Sigmoid colon (tissue), 7 donors: ENCODE results near the gene REXO5. TPM values are rescaled to one million over a fixed set of nuclear protein-coding genes. Genes with fewer than 3 reads are reported as not detected.

Source experiments
- DNase-seq: peaks from one replicate; pipeline ENCODE4 v3.0.0-alpha.2; 2019
- H3K27ac ChIP-seq, 4 donors: fragments of 200-600 bp; sonication (generic); one replicate each; pipeline ENCODE4 v1.5.1; 2016 to 2019; ENCODE audit warnings: mild to moderate bottlenecking in 1 of 4
- H3K27me3 ChIP-seq, 3 donors: fragments of 200-600 bp; sonication (generic); one replicate each; pipeline ENCODE4 v1.5.1; 2019; ENCODE audit warnings: mild to moderate bottlenecking in 1 of 3
- H3K36me3 ChIP-seq, 4 donors: fragments of 200-600 bp; sonication (generic); one replicate each; pipeline ENCODE4 v1.5.1; 2016 to 2019
- H3K4me1 ChIP-seq, 4 donors: fragments of 200-600 bp; sonication (generic); one replicate each; pipeline ENCODE4 v1.5.1; 2017 to 2019
- H3K4me3 ChIP-seq, 4 donors: fragments of 200-600 bp; sonication (generic); one replicate each; pipeline ENCODE4 v1.5.1; 2017 to 2019; ENCODE audit warnings: mild to moderate bottlenecking in 2 of 4, moderate library complexity in 1 of 4
- H3K9me3 ChIP-seq, 4 donors: fragments of 200-600 bp in 3 of 4; sonication (generic) in 3 of 4; one replicate each; pipeline versions ENCODE4 v1.5.1 to v1.6.1; 2013 to 2019
- CTCF ChIP-seq, 4 experiments: fragments of 450-650 bp in 3 of 4; fragments of 200-600 bp in 1 of 4; IDR thresholded peaks; one replicate each; pipeline ENCODE4 v1.5.1; 2016 to 2019; ENCODE audit warnings: antibody characterized with exemption in 4 of 4, mild to moderate bottlenecking in 3 of 4, moderate library complexity in 2 of 4
- EP300 ChIP-seq, 4 donors: sonication (generic); formaldehyde crosslinking; IDR thresholded peaks; one replicate each; pipeline ENCODE4 v1.6.1; 2017; ENCODE audit warnings: antibody characterized with exemption in 4 of 4
- POLR2A ChIP-seq, 2 donors: fragments of 450-650 bp; IDR thresholded peaks; one replicate each; pipeline ENCODE4 v1.6.1; 2016; ENCODE audit warnings: antibody characterized with exemption in 2 of 2, mild to moderate bottlenecking in 2 of 2, moderate library complexity in 2 of 2
- POLR2AphosphoS5 ChIP-seq, 4 donors: sonication (generic); formaldehyde crosslinking; IDR thresholded peaks; one replicate each; pipeline ENCODE4 v1.6.1; 2017; ENCODE audit warnings: antibody characterized with exemption in 4 of 4
- WGBS, 2 donors: extraction: QIAGEN DNeasy Blood & Tissue Kit; methylation state at CpG; one replicate each; pipeline ENCODE4 v1.1.7; 2013; 5-methylcytosine and 5-hydroxymethylcytosine counted together
- intact Hi-C: fragments of 100-400 bp; cut with DNase I; formaldehyde crosslinking; loops from one replicate; pipeline ENCODE4 v1.15.1; 2023
- polyA plus RNA-seq, 3 donors: library from polyadenylated mRNA; stranded (reverse); fragments of 200-250 nt; gene quantifications; one replicate each; pipeline ENCODE4 v1.2.3, GENCODE V29; 2013
- total RNA-seq, 4 donors: library from RNA; depleted of rRNA; stranded (reverse); fragments of >200 nt; gene quantifications; one replicate each; pipeline ENCODE4 v1.1.0, GENCODE V29; 2016
- donor health status: healthy with polysubstance abuse.
- donor health status: Bipolar disorder and iron deficiency.
- donor health status: healthy.

REXO5 gene
- total and polyA plus RNA-seq, 7 donors = 1.2 to 7.5 (median 2.9) TPM

- intact Hi-C loops = loop anchor here (5.0 kb wide), 1 partner anchor 657 kb away; no protein-coding TSS in a partner anchor
- Histone ChIP-seq H3K36me3 (peaks cover 0 to 18% (median 6%) of the 10 kb centered on the region in 4 donors), H3K9me3 (no peaks in the 10 kb centered on the region), H3K27ac (peak overlapping the region; percentile 74 to 82 (median 75)), H3K4me1 (peaks cover 0 to 80% (median 72%) of the 10 kb centered on the region in 4 donors), H3K27me3 (no peaks in the 10 kb centered on the region), H3K4me3 (no peak overlapping the region)
- TF ChIP-seq EP300 (IDR thresholded peaks at IDR 0.05) = no peak
- TF ChIP-seq POLR2AphosphoS5 (IDR thresholded peaks at IDR 0.05) = peak in 2 of 4 donors; percentile 52 to 58
- WGBS, 2 donors = 78 to 82% methylated on average over 6 of the region's 6 CpGs
- DNase-seq = no peak
These were observed 59.2 kb downstream of the REXO5 start for GRCh38 chr16:20865420-20866131.

GRCh38 chr16:20866145-20866772 lies 59.9 kb downstream of the REXO5 start:
- Histone ChIP-seq H3K4me3 (no peak overlapping the region), H3K27me3 (no peaks in the 10 kb centered on the region), H3K27ac (peak overlapping the region; percentile 74 to 82 (median 75)), H3K36me3 (peaks cover 0 to 11% (median 3%) of the 10 kb centered on the region in 4 donors), H3K9me3 (no peaks in the 10 kb centered on the region), H3K4me1 (peaks cover 0 to 83% (median 75%) of the 10 kb centered on the region in 4 donors)
- intact Hi-C loops = loop anchor here (5.0 kb wide), 1 partner anchor 656 kb away; no protein-coding TSS in a partner anchor
- DNase-seq = peak; percentile 73
- peak in 1 of 4 donors; percentile 53 for TF ChIP-seq POLR2AphosphoS5 (IDR thresholded peaks at IDR 0.05)
- no peak for TF ChIP-seq CTCF (IDR thresholded peaks at IDR 0.05)
- 81 to 87% methylated on average over 6 of the region's 6 CpGs for WGBS, 2 donors

- Histone ChIP-seq H3K4me1 (peaks cover 0 to 84% (median 76%) of the 10 kb centered on the region in 4 donors), H3K36me3 (peaks cover 0 to 5% (median 3%) of the 10 kb centered on the region in 4 donors), H3K9me3 (no peaks in the 10 kb centered on the region), H3K27me3 (no peaks in the 10 kb centered on the region), H3K4me3 (no peak overlapping the region), H3K27ac (peak overlapping the region; percentile 74 to 82 (median 75))
- TF ChIP-seq POLR2AphosphoS5 (IDR thresholded peaks at IDR 0.05) (no peak), EP300 (IDR thresholded peaks at IDR 0.05) (no peak), CTCF (IDR thresholded peaks at IDR 0.05) (no peak), POLR2A (IDR thresholded peaks at IDR 0.05) (no peak)
- intact Hi-C loops = loop anchor here (5.0 kb wide), 1 partner anchor 656 kb away; no protein-coding TSS in a partner anchor
- WGBS, 2 donors = 87 to 92% methylated on average over 3 of the region's 3 CpGs
- no peak for DNase-seq
These were observed 60.5 kb downstream of the REXO5 start for GRCh38 chr16:20866801-20867200.

- Histone ChIP-seq H3K4me3 (no peak overlapping the region), H3K36me3 (no peaks in the 10 kb centered on the region), H3K4me1 (peaks cover 0 to 91% (median 82%) of the 10 kb centered on the region in 4 donors), H3K27me3 (no peaks in the 10 kb centered on the region), H3K27ac (peak overlapping the region; percentile 74 to 82 (median 75)), H3K9me3 (no peaks in the 10 kb centered on the region)
- TF ChIP-seq EP300 (IDR thresholded peaks at IDR 0.05) (no peak), CTCF (IDR thresholded peaks at IDR 0.05) (no peak), POLR2AphosphoS5 (IDR thresholded peaks at IDR 0.05) (no peak), POLR2A (IDR thresholded peaks at IDR 0.05) (no peak)
- no peak for DNase-seq
- intact Hi-C loops = loop anchor here (5.0 kb wide), 1 partner anchor 655 kb away; no protein-coding TSS in a partner anchor
- 89 to 91% methylated on average over 2 of the region's 2 CpGs for whole genome bisulfite sequencing, 2 donors
These were observed 61.3 kb downstream of the REXO5 start for GRCh38 chr16:20867585-20867984.

GRCh38 chr16:20868890-20869289 lies 62.6 kb downstream of the REXO5 start:
- WGBS, 2 donors = 10 to 53% methylated on average over 3 of the region's 3 CpGs
- Histone ChIP-seq H3K27ac (peak overlapping the region; percentile 74 to 82 (median 75)), H3K27me3 (no peaks in the 10 kb centered on the region), H3K9me3 (no peaks in the 10 kb centered on the region), H3K4me3 (no peak overlapping the region), H3K36me3 (no peaks in the 10 kb centered on the region), H3K4me1 (peaks cover 0 to 86% (median 79%) of the 10 kb centered on the region in 4 donors)
- peak; percentile 96 for DNase-seq
- TF ChIP-seq CTCF (IDR thresholded peaks at IDR 0.05) = no peak
- no peak for TF ChIP-seq EP300 (IDR thresholded peaks at IDR 0.05)
- TF ChIP-seq POLR2AphosphoS5 (IDR thresholded peaks at IDR 0.05) = peak in 3 of 4 donors; percentile 59 to 67 (median 63)
- intact Hi-C loops = loop anchor here (2.0 to 5.0 kb wide), 2 partner anchors 32 to 653 kb away; partner anchors contain the start of genes DCUN1D3 and LYRM1
